ENCODE data around the gene SPAG4. TPM values are rescaled to one million over a fixed set of nuclear protein-coding genes. Genes with fewer than 3 reads are reported as not detected.

SPAG4 gene, protein sequence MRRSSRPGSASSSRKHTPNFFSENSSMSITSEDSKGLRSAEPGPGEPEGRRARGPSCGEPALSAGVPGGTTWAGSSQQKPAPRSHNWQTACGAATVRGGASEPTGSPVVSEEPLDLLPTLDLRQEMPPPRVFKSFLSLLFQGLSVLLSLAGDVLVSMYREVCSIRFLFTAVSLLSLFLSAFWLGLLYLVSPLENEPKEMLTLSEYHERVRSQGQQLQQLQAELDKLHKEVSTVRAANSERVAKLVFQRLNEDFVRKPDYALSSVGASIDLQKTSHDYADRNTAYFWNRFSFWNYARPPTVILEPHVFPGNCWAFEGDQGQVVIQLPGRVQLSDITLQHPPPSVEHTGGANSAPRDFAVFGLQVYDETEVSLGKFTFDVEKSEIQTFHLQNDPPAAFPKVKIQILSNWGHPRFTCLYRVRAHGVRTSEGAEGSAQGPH
- 3.3 and 6.9 TPM in 2 replicates for total RNA-seq (ENCODE audit: low replicate concordance)

DNA sequence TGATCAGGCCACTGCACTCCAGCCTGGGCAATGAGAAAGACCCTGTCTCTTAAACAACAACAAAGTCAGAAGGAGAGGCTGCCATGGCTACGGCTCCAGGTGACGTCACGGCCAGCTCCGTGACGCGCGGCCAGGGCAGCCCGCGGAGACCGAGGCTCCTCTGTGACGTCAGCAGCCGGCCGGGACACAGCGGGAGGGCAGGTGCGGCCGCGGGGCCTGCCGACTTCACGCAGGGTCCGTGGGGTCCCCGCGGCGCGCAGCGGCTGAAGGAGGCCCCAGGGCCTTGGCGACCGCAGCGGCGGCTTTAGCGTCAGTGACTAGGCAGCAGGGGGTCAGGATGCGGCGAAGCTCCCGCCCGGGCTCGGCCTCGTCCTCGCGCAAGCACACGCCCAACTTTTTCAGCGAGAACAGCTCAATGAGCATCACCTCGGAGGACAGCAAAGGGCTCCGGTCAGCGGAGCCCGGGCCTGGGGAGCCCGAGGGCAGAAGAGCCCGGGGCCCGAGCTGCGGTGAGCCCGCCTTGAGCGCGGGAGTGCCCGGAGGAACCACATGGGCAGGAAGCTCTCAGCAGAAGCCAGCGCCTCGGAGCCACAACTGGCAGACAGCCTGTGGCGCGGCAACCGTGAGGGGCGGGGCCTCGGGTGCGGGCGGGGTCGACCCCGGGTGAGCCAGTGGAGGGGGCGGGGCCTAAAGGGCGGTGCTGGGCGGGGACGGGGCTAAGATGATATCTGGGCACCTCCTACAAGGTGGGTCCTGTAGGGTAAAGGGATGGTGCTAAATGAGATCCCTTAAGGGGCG lies at the start of gene SPAG4:
Gene SPAG4, plus strand, starts transcription at position 163 of the 798 bp plus-strand sequence. Its CDS starts 175 bp downstream, at position 338.
- Histone ChIP-seq H3K36me3 (no peaks in the 10 kb centered on the region), H3K4me3 (peak within 1 kb of the TSS; percentile 46), H3K27ac (no peak within 1 kb of the TSS), H3K4me2 (peak within 1 kb of the TSS; percentile 94), H3K9me3 (ENCODE audit: low read depth) (no peaks in the 10 kb centered on the region), H4K20me1 (ENCODE audit: low read depth) (peaks cover 3% of the 10 kb centered on the region), H3K4me1 (peaks cover 14% of the 10 kb centered on the region), H3K79me2 (ENCODE audit: low read depth) (no peaks in the 10 kb centered on the region), H3F3A (ENCODE audit: low read depth) (peaks cover 50% of the 10 kb centered on the region), H2AFZ (replicated peaks) (peak within 1 kb of the TSS; percentile 72), H3K27me3 (peaks cover 15% of the 10 kb centered on the region), H3K9ac (no peak within 1 kb of the TSS)
- no peak for DNase-seq (ENCODE audit: low spot score)
- Mint-ChIP-seq H3K27ac (peak within 1 kb of the TSS; percentile 33), H3K9me3 (no peaks in the 10 kb centered on the region), H3K4me3 (peak within 1 kb of the TSS; percentile 91), H3K27me3 (ENCODE audit: insufficient read depth, low read depth) (peaks cover 8% of the 10 kb centered on the region), H3K36me3 (peaks cover 2% of the 10 kb centered on the region), H3K4me1 (peaks cover 22% of the 10 kb centered on the region)
- TF ChIP-seq, protein P1, sequence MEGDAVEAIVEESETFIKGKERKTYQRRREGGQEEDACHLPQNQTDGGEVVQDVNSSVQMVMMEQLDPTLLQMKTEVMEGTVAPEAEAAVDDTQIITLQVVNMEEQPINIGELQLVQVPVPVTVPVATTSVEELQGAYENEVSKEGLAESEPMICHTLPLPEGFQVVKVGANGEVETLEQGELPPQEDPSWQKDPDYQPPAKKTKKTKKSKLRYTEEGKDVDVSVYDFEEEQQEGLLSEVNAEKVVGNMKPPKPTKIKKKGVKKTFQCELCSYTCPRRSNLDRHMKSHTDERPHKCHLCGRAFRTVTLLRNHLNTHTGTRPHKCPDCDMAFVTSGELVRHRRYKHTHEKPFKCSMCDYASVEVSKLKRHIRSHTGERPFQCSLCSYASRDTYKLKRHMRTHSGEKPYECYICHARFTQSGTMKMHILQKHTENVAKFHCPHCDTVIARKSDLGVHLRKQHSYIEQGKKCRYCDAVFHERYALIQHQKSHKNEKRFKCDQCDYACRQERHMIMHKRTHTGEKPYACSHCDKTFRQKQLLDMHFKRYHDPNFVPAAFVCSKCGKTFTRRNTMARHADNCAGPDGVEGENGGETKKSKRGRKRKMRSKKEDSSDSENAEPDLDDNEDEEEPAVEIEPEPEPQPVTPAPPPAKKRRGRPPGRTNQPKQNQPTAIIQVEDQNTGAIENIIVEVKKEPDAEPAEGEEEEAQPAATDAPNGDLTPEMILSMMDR (IDR thresholded peaks at IDR 0.05) = no peak
- TF ChIP-seq EZH2phosphoT487 (IDR thresholded peaks at IDR 0.05) (no peak), EZH2 (IDR thresholded peaks at IDR 0.05) (no peak)

DNA sequence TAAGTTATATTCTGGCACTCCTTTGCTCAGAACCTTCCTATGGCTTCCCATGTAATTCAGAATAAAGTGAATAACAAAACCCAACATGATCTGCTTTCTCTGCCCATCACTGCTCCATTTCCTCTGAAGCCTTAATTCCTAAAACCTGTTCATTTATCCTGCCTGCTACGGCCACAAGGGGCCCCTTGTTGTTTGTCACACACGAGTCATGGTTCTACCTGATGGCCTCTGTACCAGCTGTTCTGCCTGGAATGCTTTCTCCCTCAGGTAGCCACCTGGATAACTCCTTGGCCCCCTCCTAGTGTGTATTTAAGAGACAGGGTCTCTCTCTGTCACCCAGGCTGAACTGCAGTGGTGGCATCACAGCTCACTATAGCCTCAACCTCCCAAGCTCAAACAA lies 47.0 kb upstream of the SPAG4 start:
- Histone ChIP-seq H4K20me1 (ENCODE audit: low read depth) (no peaks in the 10 kb centered on the region), H3K27ac (no peak overlapping the region), H2AFZ (replicated peaks) (no peak overlapping the region), H3K4me1 (no peaks in the 10 kb centered on the region), H3K9me3 (ENCODE audit: low read depth) (no peaks in the 10 kb centered on the region), H3K27me3 (no peaks in the 10 kb centered on the region), H3K79me2 (ENCODE audit: low read depth) (no peaks in the 10 kb centered on the region), H3K36me3 (no peaks in the 10 kb centered on the region), H3K4me3 (no peak overlapping the region), H3K9ac (no peak overlapping the region), H3F3A (ENCODE audit: low read depth) (no peaks in the 10 kb centered on the region), H3K4me2 (no peak overlapping the region)
- H3K27ac Mint-ChIP-seq = no peak overlapping the region
- H3K4me1 Mint-ChIP-seq = peaks cover 2% of the 10 kb centered on the region
- no peak overlapping the region for H3K4me3 Mint-ChIP-seq
- no peak for TF ChIP-seq EZH2phosphoT487 (IDR thresholded peaks at IDR 0.05)
- TF ChIP-seq, protein P1 (IDR thresholded peaks at IDR 0.05) = peak; percentile 41
- DNase-seq (ENCODE audit: low spot score) = peak; percentile 21
- H3K9me3 Mint-ChIP-seq = peaks cover 3% of the 10 kb centered on the region
- peaks cover 6% of the 10 kb centered on the region for H3K27me3 Mint-ChIP-seq (ENCODE audit: insufficient read depth, low read depth)
- no peaks in the 10 kb centered on the region for H3K36me3 Mint-ChIP-seq

DNA sequence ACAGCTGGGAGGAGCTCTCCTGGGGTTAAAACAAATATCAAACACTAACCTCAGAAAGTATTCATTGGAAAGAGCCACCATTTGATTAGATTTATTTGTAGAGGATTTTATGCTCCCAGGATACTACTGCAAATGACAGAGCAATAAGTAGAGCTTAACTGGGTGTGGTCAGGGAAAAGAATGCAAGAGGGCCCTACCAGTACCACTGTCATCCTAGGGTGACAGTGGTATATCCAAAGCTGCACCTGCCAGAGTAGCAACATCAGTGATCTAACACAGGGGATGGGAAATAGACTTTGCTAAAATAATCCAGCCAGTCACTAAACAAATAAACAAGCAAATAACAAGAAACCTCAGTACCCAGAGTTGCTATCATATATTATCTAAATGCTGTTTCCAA lies 44.1 kb upstream of the SPAG4 start:
- Mint-ChIP-seq H3K4me1 (peaks cover 2% of the 10 kb centered on the region), H3K9me3 (peaks cover 3% of the 10 kb centered on the region), H3K27ac (no peak overlapping the region), H3K4me3 (peak overlapping the region; percentile 24), H3K27me3 (ENCODE audit: insufficient read depth, low read depth) (peaks cover 3% of the 10 kb centered on the region), H3K36me3 (no peaks in the 10 kb centered on the region)
- H3K9me3 ChIP-seq (ENCODE audit: low read depth) = no peaks in the 10 kb centered on the region
- H3F3A ChIP-seq (ENCODE audit: low read depth) = no peaks in the 10 kb centered on the region
- no peaks in the 10 kb centered on the region for H3K79me2 ChIP-seq (ENCODE audit: low read depth)
- H3K4me1 ChIP-seq = no peaks in the 10 kb centered on the region
- DNase-seq (ENCODE audit: low spot score) = no peak
- no peaks in the 10 kb centered on the region for H4K20me1 ChIP-seq (ENCODE audit: low read depth)
- H3K9ac ChIP-seq = no peak overlapping the region
- TF ChIP-seq, protein P1 (IDR thresholded peaks at IDR 0.05) = no peak
- TF ChIP-seq EZH2phosphoT487 (IDR thresholded peaks at IDR 0.05) = no peak
- H3K27me3 ChIP-seq = no peaks in the 10 kb centered on the region
- no peak overlapping the region for H3K4me3 ChIP-seq
- no peak overlapping the region for H2AFZ ChIP-seq (replicated peaks)
- no peak overlapping the region for H3K4me2 ChIP-seq
- H3K36me3 ChIP-seq = no peaks in the 10 kb centered on the region
- no peak overlapping the region for H3K27ac ChIP-seq
